Renal cortex interstitium (tissue), 11 donors: ENCODE data around the gene ZNF565. TPM values are rescaled to one million over a fixed set of nuclear protein-coding genes. Genes with fewer than 3 reads are reported as not detected.
"Not testable (repeated sequence)": the region's sequence is repeated elsewhere in the genome, so short reads cannot be mapped to it uniquely, and the experiment has no call there.

Experiments used
- DNase-seq, 11 donors: peaks; one replicate each; pipeline ENCODE4 v3.0.0-alpha.2; 2013; ENCODE audit warnings: low read depth in 9 of 11, low spot score in 4 of 11; ENCODE audit errors: extremely low read depth in 1 of 11
- polyA plus RNA-seq, 3 donors: library from polyadenylated mRNA; unstranded; fragments of 120-200 nt; gene quantifications; one replicate each; pipeline ENCODE4 v1.2.1, GENCODE V29; 2013; ENCODE audit not compliant: insufficient read length in 3 of 3

ZNF565 gene
- polyA plus RNA-seq, 3 donors = 7.0 to 7.8 (median 7.0) TPM

DNA sequence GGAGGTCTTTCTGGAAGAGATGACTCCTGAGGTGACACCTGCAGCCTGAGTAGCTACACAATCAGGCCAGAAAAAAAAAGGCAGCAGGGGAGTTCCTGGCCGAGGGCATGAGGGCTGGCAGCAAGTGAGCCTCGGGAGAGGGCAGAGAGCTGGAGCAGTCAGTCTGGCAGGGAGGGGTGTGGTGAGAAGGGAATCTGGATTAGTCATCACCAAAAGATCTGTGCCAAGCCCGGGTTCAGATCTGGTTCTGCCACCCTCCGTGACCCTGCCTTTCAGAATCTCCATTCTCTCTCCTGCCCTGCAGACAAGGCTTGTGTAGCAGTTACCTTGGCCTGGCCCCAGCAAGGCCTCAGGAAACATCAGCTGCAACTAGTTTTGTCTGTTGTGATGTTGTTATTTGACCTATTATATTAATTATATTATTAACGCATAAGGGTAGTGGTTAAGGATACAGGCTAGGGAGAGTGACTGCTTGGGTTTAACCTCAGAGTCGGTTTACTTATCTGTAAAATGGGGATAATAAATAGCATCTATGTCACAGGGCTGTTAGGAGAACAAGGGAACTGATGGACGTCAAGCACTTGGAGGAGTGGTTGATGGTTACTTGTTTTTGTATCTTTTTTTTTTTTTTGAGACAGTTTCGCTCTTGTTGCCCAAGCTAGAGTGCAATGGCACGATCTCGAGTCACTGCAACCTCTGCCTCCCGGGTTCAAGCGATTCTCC is 77.3 kb downstream of the ZNF565 start:
- DNase-seq = no peak

DNA sequence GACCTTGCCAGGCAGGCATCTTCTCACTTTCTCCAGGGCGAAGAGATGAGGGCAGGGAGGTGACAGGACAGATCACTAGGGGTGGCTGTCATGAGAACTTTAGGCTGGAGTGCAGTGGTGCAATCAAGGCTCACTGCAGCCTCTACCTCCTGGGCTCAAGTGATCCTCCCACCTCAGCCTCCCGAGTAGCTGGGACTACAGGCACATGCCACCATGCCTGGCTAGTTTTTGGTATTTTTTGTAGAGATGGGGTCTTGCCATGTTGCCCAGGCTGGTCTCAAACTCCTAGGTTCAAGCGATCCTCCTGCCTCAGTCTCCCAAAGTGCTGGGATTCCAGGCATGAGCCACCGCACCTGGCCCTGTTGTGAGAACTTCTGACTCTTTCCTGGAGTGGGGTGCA is 79.6 kb downstream of the ZNF565 start:
- DNase-seq = not testable (repeated sequence)

Other genes with a start within 250 kb of the ZNF565 start
- 10 to 100 TPM; 10.6 to 15.7 (median 15.3) TPM for gene SDHAF1, start 219.5 kb downstream of the ZNF565 start, polyA plus RNA-seq
- 10 to 100 TPM in 2 of 3 donors, 1 to 10 TPM in 1; 9.8 to 16.4 (median 11.8) TPM for gene SYNE4, start 205.9 kb downstream of the ZNF565 start, polyA plus RNA-seq
- gene ALKBH6, start 200.5 kb downstream of the ZNF565 start, polyA plus RNA-seq = 10 to 100 TPM; 14.0 to 15.8 (median 15.4) TPM
- 10 to 100 TPM; 51.9 to 54.0 (median 53.7) TPM for gene CLIP3, start 181.8 kb downstream of the ZNF565 start, polyA plus RNA-seq
- gene THAP8, start 160.4 kb downstream of the ZNF565 start, polyA plus RNA-seq = 10 to 100 TPM in 2 of 3 donors, 1 to 10 TPM in 1; 9.0 to 14.8 (median 13.9) TPM
- 1 to 10 TPM; 4.4 to 6.2 (median 5.0) TPM for gene WDR62, start 159.8 kb downstream of the ZNF565 start, polyA plus RNA-seq
- not detected for gene OVOL3, start 103.5 kb downstream of the ZNF565 start, polyA plus RNA-seq
- 10 to 100 TPM; 46.2 to 58.4 (median 49.9) TPM for gene POLR2I, start 99.8 kb downstream of the ZNF565 start, polyA plus RNA-seq
- 100 to 1,000 TPM; 107 to 146 (median 119) TPM for gene TBCB, start 99.2 kb downstream of the ZNF565 start, polyA plus RNA-seq
- gene CAPNS1, start 74.6 kb downstream of the ZNF565 start, polyA plus RNA-seq = 100 to 1,000 TPM; 522 to 608 (median 545) TPM
- gene COX7A1, start 62.2 kb downstream of the ZNF565 start, polyA plus RNA-seq = 10 to 100 TPM; 16.5 to 30.8 (median 30.2) TPM
- 100 to 1,000 TPM; 123 to 168 (median 139) TPM for gene ZNF146, start 441 bp upstream of the ZNF565 start, polyA plus RNA-seq
- gene ZFP14, start 164.5 kb upstream of the ZNF565 start, polyA plus RNA-seq = 10 to 100 TPM; 11.4 to 14.1 (median 13.3) TPM
- gene ZFP82, start 204.0 kb upstream of the ZNF565 start, polyA plus RNA-seq = 10 to 100 TPM; 13.3 to 15.5 (median 14.9) TPM